GM12878 (cell line): ENCODE data around the gene CFAP58. TPM values are rescaled to one million over a fixed set of nuclear protein-coding genes. Genes with fewer than 3 reads are reported as not detected.
A peak's percentile ranks its signal among the peaks of the same experiment; 100 is the strongest.

ENCODE experiments used
- ATAC-seq: fragments of 200-7000 bp; cut with Tn5 transposase; 3 replicates; pipeline ENCODE4 v1.9.1; 2020; ENCODE audit warnings: mild to moderate bottlenecking, moderate library complexity
- BruUV-seq: library from RNA; stranded (reverse); fragments of 400-500 nt; replicated peaks from 2 replicates; lab custom pipeline; 2021; lab: Mats Ljungman, UMichigan
- CTCF ChIA-PET: fragments of 300-600 bp; sonication (Branson Sonifier 250); formaldehyde crosslinking; extraction: SDS; loops from one replicate; lab custom pipeline; 2021; ENCODE audit warnings: inconsistent platforms; lab: Yijun Ruan, JAX
- POLR2A ChIA-PET: fragments of 350-600 bp; formaldehyde crosslinking; extraction: SDS; loops from one replicate; lab custom pipeline; 2021; ENCODE audit warnings: inconsistent platforms; lab: Charles Lee
- RAD21 ChIA-PET: fragments of 300-600 bp; sonication (Branson Sonifier 250); formaldehyde crosslinking; loops from one replicate; lab custom pipeline; 2023; ENCODE audit warnings: antibody characterized with exemption; ENCODE audit not compliant: unreplicated experiment; lab: Charles Lee
- SMC1A ChIA-PET: fragments of 300-600 bp; sonication (Branson Sonifier 250); formaldehyde crosslinking; loops from one replicate; lab custom pipeline; 2023; ENCODE audit not compliant: unreplicated experiment, uncharacterized antibody; lab: Charles Lee
- DNase-seq: peaks from one replicate; pipeline ENCODE4 v3.0.0-alpha.2; 2011; ENCODE audit warnings: low read depth, low spot score
- FAIRE-seq: peaks from 3 replicates; lab custom pipeline; 2011; peaks lifted over from hg19 to GRCh38; lab: Jason Lieb, UNC
- H2AFZ ChIP-seq: 2 replicates; pipeline ENCODE4 v1.6.0; 2011; ENCODE audit warnings: low read depth, low read length, control low read depth; ENCODE audit not compliant: control insufficient read depth
- H3K27ac ChIP-seq: 2 replicates; pipeline ENCODE4 v1.5.1; 2011; ENCODE audit warnings: control low read depth; ENCODE audit not compliant: control insufficient read depth, insufficient read depth
- H3K27me3 ChIP-seq, 2 experiments: replicated peaks in 1 of 2; 2 replicates each; pipeline versions ENCODE4 v1.6.0 to v1.6.1; 2011; ENCODE audit warnings: low read length in 1 of 2; ENCODE audit not compliant: control insufficient read depth in 2 of 2, insufficient read depth in 2 of 2
- H3K36me3 ChIP-seq, 2 experiments: 2 replicates each; pipeline ENCODE4 v1.5.1; 2011; ENCODE audit warnings: low read length in 1 of 2; ENCODE audit not compliant: control insufficient read depth in 2 of 2, insufficient read depth in 2 of 2
- H3K4me1 ChIP-seq: 2 replicates; pipeline ENCODE4 v1.6.1; 2011; ENCODE audit warnings: mild to moderate bottlenecking, low read length, moderate library complexity, mixed read lengths; ENCODE audit not compliant: control insufficient read depth, insufficient read depth
- H3K4me2 ChIP-seq: 2 replicates; pipeline ENCODE4 v1.6.0; 2011; ENCODE audit warnings: control low read depth; ENCODE audit not compliant: control insufficient read depth, insufficient read depth
- H3K4me3 ChIP-seq: fragments of 200-600 bp; sonication (generic); 2 replicates; pipeline ENCODE4 v1.5.1; 2016
- H3K79me2 ChIP-seq: 2 replicates; pipeline ENCODE4 v1.6.0; 2011; ENCODE audit warnings: low read length; ENCODE audit not compliant: control insufficient read depth, insufficient read depth
- H3K9ac ChIP-seq: 2 replicates; pipeline ENCODE4 v1.8.0; 2011; ENCODE audit warnings: low read length, control low read depth, mixed read lengths; ENCODE audit not compliant: control insufficient read depth, insufficient read depth
- H3K9me3 ChIP-seq: replicated peaks from 3 replicates; pipeline ENCODE4 v1.5.1; 2011; ENCODE audit warnings: mild to moderate bottlenecking, low read length; ENCODE audit not compliant: control insufficient read depth, insufficient read depth
- H4K20me1 ChIP-seq: 2 replicates; pipeline ENCODE4 v1.6.0; 2011; ENCODE audit not compliant: control insufficient read depth, insufficient read depth
- BCL11A ChIP-seq: IDR thresholded peaks from 2 replicates; pipeline ENCODE4 v1.6.1; 2011; ENCODE audit warnings: low read depth, low read length
- FOS ChIP-seq: IDR thresholded peaks from 3 replicates; pipeline ENCODE4 v1.6.1; 2011; ENCODE audit warnings: borderline replicate concordance; ENCODE audit not compliant: insufficient read length; ENCODE audit errors: extremely low read depth
- NRF1 ChIP-seq: conservative IDR thresholded peaks from 2 replicates; pipeline ENCODE4 v1.6.1; 2011; ENCODE audit warnings: mild to moderate bottlenecking, low read depth, low read length, improper control_type of control experiment
- POLR2AphosphoS5 ChIP-seq: IDR thresholded peaks from 2 replicates; pipeline ENCODE4 v1.6.1; 2011; ENCODE audit warnings: mild to moderate bottlenecking, low read length, inconsistent platforms
- WGBS: methylation state at CpG from one replicate; pipeline ENCODE4 v1.1.6; 2016; ENCODE audit warnings: low lambda C conversion rate; ENCODE audit not compliant: insufficient replicate concordance, insufficient coverage; ENCODE audit errors: missing lambda C conversion rate; 5-methylcytosine and 5-hydroxymethylcytosine counted together
- in situ Hi-C: fragments of 300-500 bp; cut with MboI; formaldehyde crosslinking; loops from 9 replicates; pipeline ENCODE4 v1.14.3; 2018; ENCODE audit warnings: mixed read lengths
- intact Hi-C: fragments of 100-400 bp; cut with micrococcal nuclease; formaldehyde crosslinking; loops from one replicate; pipeline ENCODE4 v1.14.2; 2022; ENCODE audit not compliant: unreplicated experiment
- polyA plus RNA-seq, 11 experiments: library from polyadenylated mRNA; depleted of rRNA in 4 of 11; unstranded in 6 of 11; stranded (reverse) in 5 of 11; fragments of >200 nt; fragmentation: Nextera tagmentation in 4 of 11; fragmentation: Illumina TruSeq in 1 of 11; extraction: Ambion mirVana in 4 of 11; extraction: Trizol in 1 of 11; gene quantifications; 1 replicate in 1 of 11; 2 replicates in 10 of 11; pipeline versions ENCODE4 v1.2.1 to v1.2.3, GENCODE V29; 2011 to 2016; ENCODE audit warnings: inconsistent platforms in 2 of 11, missing spikeins in 2 of 11, low read depth in 1 of 11
- total RNA-seq, 4 experiments: library from RNA; depleted of rRNA in 3 of 4; stranded (reverse); fragments of >200 nt in 3 of 4; fragmentation: Illumina TruSeq in 1 of 4; extraction: Trizol in 1 of 4; gene quantifications; 2 replicates each; pipeline versions ENCODE4 v1.2.1 to v1.2.3, GENCODE V29; 2013 to 2021
- TF ChIP-seq, protein P1 (sequence below): fragments of 450-650 bp; IDR thresholded peaks from 2 replicates; pipeline ENCODE4 v1.6.1; 2017; ENCODE audit warnings: borderline replicate concordance

CFAP58 gene
- total and polyA plus RNA-seq, 10 of the 15 experiments (the other 5 are each of a cell fraction or from before 2014, with no cell fraction given) = 0.03 to 0.35 (median 0.21) TPM

DNA sequence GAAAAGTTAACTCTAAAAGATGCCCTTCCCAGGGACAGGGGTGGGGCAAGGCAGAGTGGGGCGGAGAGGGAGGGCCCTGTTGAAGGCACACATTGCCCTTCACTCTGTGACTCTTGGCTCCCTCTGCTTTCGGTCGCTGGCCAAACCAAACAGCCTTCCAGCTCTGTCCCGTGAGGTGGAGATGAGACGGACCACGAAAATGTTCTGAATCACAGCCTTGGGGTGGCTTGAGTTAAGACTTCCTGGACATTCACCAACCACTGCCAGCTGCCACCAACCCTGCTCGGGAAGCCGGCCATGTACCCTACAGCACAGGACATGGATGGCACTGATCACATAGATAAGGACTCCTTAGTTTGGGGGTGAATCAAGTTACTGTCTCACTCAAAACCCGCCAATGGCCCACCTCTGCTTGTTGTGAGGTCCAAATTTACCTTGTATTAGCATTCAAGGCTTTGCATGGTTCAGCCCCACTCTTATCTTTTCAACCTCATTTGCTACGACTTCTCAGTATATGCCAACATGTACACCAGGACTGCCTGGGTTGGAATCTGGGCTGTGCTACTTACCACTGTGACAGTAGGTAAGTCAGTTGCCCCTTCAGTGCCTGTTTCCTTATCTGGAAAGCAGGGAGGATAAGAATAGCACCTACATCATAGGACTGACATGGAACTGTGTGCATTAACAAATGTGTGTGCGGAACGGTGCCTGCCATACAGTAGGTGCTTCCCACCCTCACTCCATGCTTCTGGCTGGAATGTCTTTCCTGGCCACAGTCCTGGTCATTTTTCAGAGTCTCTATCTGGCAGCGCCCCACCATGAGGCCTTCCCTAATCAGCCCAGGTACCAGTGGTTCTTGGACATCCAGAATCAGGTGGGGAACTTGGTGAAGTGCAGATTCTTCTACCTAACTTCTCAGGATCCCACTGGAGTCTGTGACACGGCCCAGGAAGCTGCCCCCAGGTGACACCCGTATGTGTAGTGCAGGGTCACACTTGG, 43.4 kb upstream of the CFAP58 start:
- no peak for FAIRE-seq
- SMC1A ChIA-PET = interaction anchor here (0.7 to 1.3 kb wide), 2 partner anchors 18 to 41 kb away, joined by 3 to 5 read pairs; no protein-coding TSS in a partner anchor
- Histone ChIP-seq H3K79me2 (no peaks in the 10 kb centered on the region), H3K36me3 (peaks cover 11 to 33% of the 10 kb centered on the region in 2 experiments), H3K4me2 (no peak overlapping the region), H2AFZ (no peak overlapping the region), H3K9me3 (no peaks in the 10 kb centered on the region), H3K27ac (no peak overlapping the region), H3K4me3 (no peak overlapping the region), H3K27me3 (no peaks in the 10 kb centered on the region), H3K9ac (no peak overlapping the region), H3K4me1 (peaks cover 26% of the 10 kb centered on the region), H4K20me1 (no peaks in the 10 kb centered on the region; the same call in 1 of the 2 replicates)
- RAD21 ChIA-PET = interaction anchor here (9.0 kb wide), 1 partner anchor 41 kb away, joined by 137 read pairs; the partner anchor contains the start of gene CFAP58
- no TSS peak for BruUV-seq
- CTCF ChIA-PET = interaction anchor here (1.3 to 13.3 kb wide), 4 partner anchors 17 to 40 kb away, joined by 6 to 419 read pairs (median 87); partner anchors contain the start of gene CFAP58
- intact Hi-C loops = loop anchor here (2.0 kb wide), 1 partner anchor 27 kb away; no protein-coding TSS in a partner anchor
- 94% methylated on average over 15 of the region's 15 CpGs for WGBS
- DNase-seq = no peak
- in situ Hi-C loops = loop anchor here (5.0 kb wide), 1 partner anchor 37 kb away; no protein-coding TSS in a partner anchor
- no peak for ATAC-seq
- POLR2A ChIA-PET = interaction anchor here (1.1 kb wide), 1 partner anchor 12 kb away, joined by 3 read pairs; no protein-coding TSS in a partner anchor
- TF ChIP-seq POLR2AphosphoS5 = 0 out of 2 replicates have a peak, but pooled peaks have one; percentile 32
- TF ChIP-seq, protein P1, sequence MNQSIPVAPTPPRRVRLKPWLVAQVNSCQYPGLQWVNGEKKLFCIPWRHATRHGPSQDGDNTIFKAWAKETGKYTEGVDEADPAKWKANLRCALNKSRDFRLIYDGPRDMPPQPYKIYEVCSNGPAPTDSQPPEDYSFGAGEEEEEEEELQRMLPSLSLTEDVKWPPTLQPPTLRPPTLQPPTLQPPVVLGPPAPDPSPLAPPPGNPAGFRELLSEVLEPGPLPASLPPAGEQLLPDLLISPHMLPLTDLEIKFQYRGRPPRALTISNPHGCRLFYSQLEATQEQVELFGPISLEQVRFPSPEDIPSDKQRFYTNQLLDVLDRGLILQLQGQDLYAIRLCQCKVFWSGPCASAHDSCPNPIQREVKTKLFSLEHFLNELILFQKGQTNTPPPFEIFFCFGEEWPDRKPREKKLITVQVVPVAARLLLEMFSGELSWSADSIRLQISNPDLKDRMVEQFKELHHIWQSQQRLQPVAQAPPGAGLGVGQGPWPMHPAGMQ = no peak
- TF ChIP-seq NRF1 = no peak
- no peak for TF ChIP-seq FOS
- no peak for TF ChIP-seq BCL11A
- TF ChIP-seq, all 136 proteins: peak for 1
